LoVo (cell line): ENCODE data around the gene C2.
"Not testable (repeated sequence)": the region's sequence is repeated elsewhere in the genome, so short reads cannot be mapped to it uniquely, and the experiment has no call there.

Experiments
- DNase-seq: peaks from one replicate; pipeline ENCODE4 v3.0.0-alpha.2; 2016; ENCODE audit warnings: low spot score

C2 gene

DNA sequence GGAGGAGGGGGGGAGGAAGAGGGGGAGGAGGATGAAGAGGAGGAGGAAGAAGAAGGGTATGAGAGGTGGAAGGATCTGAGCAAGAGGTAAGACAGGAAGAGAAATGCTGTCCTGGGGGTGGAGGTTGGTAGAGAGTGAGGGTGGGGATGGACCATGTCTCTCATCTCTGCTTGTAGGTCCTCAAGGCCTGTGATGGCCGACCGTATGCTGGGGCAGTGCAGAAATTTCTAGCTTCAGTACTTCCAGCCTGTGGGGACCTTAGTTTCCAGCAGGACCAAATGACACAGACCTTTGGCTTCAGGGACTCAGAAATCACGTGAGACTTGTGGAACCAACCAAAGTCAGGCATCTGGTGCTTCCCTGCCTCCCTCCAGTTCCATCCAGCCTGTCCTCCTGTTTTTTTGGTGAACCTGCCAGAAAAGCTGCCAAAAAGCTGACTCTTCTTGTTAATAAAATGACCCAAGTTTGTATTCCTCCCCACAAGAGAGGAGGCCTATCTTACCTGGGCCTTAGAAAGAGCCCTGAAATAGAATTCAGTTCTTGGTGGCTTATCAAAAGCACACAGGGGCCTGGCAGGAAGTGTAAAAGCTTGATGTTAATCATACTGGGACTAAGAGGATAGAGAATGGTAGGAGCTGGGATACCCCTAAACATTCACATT, 51.9 kb downstream of the C2 start:
- no peak for DNase-seq

DNA sequence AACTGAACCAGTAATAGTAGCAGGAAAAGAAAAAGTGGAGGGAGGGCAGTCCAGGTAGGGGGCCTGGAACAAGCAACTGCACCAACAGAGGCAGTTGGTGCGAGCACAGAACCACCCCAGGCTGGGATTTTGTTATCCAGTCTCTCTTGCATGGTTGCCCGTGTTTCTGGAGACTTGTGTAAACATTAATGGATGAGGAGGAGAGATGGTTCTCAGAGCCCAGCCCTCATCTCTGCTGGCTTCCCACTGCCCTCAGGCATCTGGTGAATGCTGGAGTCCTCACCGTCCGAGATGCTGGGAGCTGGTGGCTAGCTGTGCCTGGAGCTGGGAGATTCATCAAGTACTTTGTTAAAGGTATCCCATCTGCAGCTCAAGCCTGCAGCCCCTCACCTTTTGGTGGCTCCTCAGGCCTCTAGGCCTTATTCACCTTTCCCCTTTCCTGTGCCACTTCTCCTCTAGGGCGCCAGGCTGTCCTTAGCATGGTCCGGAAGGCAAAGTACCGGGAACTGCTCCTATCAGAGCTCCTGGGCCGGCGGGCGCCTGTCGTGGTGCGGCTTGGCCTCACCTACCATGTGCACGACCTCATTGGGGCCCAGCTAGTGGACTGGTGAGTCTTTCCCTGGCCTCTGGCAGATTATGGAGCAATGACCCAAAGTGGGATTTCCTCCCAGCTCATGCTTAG, 52.8 kb downstream of the C2 start:
- not testable (repeated sequence) for DNase-seq

DNA sequence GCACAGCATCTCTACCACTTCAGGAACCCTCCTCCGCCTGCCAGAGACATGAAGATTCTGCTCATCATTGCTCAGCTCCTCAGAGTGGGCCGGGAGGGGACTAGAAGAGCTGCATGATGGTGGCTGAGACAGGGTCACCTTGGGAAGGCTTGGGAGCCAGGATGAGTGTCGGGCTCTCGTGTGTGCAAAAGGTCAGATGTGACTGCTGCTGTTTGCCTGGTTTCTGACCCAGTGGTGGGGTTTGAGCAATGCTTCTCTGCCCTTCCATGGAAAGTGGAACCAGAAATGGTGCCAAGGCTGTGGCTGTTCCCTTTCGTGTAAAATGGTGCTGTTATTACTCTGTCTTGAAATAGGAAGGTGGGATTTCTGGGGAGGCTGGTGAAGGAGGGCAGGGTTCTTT, 53.5 kb downstream of the C2 start:
- DNase-seq: not testable (repeated sequence)

DNA sequence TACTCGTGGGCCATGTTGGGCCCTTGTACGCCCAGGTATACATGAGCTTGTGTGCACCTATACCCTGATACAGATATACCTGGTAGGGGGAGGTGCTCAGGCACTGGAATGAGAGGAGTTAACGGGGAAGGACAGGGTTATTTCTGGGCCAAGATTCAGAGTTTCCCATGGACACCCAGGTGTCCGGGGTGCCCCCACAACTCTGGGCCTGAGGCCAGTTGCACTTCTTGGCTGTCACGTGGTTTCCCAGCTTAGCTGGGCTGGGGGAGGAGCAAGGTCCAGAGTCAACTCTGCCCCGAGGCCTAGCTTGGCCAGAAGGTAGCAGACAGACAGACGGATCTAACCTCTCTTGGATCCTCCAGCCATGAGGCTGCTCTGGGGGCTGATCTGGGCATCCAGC, 54.2 kb downstream of the C2 start, which contains the start of gene C4A:
TSS of gene C4A (plus strand) at position 314 of the 400 bp plus-strand sequence. CDS start at position 365, 51 bp downstream.
- DNase-seq: not testable (repeated sequence)

DNA sequence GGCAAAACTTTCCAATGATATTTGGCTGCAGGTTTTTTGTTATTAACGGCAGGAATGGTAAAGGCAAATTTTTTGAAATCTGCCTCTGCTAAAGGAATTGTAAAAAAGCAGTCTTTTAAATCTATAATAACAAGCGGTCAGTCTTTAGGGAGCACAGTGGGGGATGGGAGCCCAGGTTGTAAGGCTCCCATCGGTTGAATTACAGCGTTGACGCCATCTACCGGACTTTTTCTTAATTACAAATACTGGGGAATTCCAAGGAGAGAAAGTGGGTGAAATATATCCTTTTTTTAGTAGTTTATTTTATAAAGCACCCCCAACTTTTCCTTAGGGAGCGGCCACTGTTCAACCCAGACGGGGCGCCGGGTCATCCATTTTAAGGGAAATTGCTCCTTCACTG, 61.8 kb downstream of the C2 start:
- DNase-seq: not testable (repeated sequence)

DNA sequence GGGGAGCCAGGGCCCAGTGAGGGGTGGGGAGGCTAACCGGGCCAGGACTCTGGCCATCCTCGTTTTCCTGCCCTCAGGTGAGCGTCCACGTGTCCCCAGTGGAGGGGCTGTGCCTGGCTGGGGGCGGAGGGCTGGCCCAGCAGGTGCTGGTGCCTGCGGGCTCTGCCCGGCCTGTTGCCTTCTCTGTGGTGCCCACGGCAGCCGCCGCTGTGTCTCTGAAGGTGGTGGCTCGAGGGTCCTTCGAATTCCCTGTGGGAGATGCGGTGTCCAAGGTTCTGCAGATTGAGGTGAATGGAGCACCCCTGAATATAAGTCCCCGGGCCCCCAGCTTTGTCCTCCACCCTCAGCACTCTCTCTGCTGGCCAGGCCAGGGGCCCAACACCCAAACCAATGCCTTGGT, 66.9 kb downstream of the C2 start:
- DNase-seq: not testable (repeated sequence)
